H1 (cell line): ENCODE data around the gene NDUFB11. TPM values are rescaled to one million over a fixed set of nuclear protein-coding genes. Genes with fewer than 3 reads are reported as not detected.
A peak's percentile ranks its signal among the peaks of the same experiment; 100 is the strongest.

Experiments
- CTCF ChIA-PET: fragments of 300-600 bp; sonication (Branson Sonifier 250); formaldehyde crosslinking; loops from one replicate; lab custom pipeline; 2021; ENCODE audit not compliant: partially characterized antibody; lab: Charles Lee
- POLR2A ChIA-PET: fragments of 300-600 bp; sonication (Branson Sonifier 250); formaldehyde crosslinking; loops from one replicate; lab custom pipeline; 2021; ENCODE audit warnings: inconsistent platforms; ENCODE audit not compliant: partially characterized antibody; lab: Charles Lee
- DNase-seq, 2 experiments: peaks; one replicate each; pipeline versions ENCODE4 v3.0.0 to v3.0.0-alpha.2; 2010 to 2022; ENCODE audit warnings: low spot score in 2 of 2, low read depth in 1 of 2, mixed read lengths in 1 of 2
- FAIRE-seq: peaks from 2 replicates; lab custom pipeline; 2011; peaks lifted over from hg19 to GRCh38; lab: Jason Lieb, UNC
- H2AFZ ChIP-seq: 2 replicates; pipeline ENCODE4 v1.8.1; 2012; ENCODE audit warnings: low read length, inconsistent platforms
- H2AK5ac ChIP-seq: 2 replicates; pipeline ENCODE4 v1.6.1; 2013; ENCODE audit warnings: low read depth, low read length
- H2BK120ac ChIP-seq: replicated peaks from 2 replicates; pipeline ENCODE3; 2013; ENCODE audit warnings: low read depth, low read length, inconsistent platforms
- H2BK12ac ChIP-seq: 2 replicates; pipeline ENCODE4 v1.6.1; 2013; ENCODE audit warnings: low read depth, low read length
- H2BK15ac ChIP-seq: 2 replicates; pipeline ENCODE4 v1.6.1; 2013; ENCODE audit warnings: low read length
- H2BK20ac ChIP-seq: 2 replicates; pipeline ENCODE4 v1.6.1; 2013; ENCODE audit warnings: low read length
- H2BK5ac ChIP-seq: 2 replicates; pipeline ENCODE4 v1.6.1; 2013; ENCODE audit warnings: low read depth, low read length
- H3K14ac ChIP-seq: 2 replicates; pipeline ENCODE4 v1.6.1; 2013; ENCODE audit warnings: inconsistent platforms; ENCODE audit not compliant: insufficient read length
- H3K18ac ChIP-seq: 2 replicates; pipeline ENCODE4 v1.6.1; 2013; ENCODE audit warnings: low read length; ENCODE audit errors: extremely low read depth
- H3K23ac ChIP-seq: 2 replicates; pipeline ENCODE4 v1.6.1; 2013; ENCODE audit warnings: inconsistent platforms; ENCODE audit not compliant: insufficient read length
- H3K23me2 ChIP-seq: 2 replicates; pipeline ENCODE4 v1.6.1; 2013; ENCODE audit warnings: low read depth, low read length
- H3K27ac ChIP-seq: 2 replicates; pipeline ENCODE4 v1.6.1; 2011; ENCODE audit warnings: low read depth, low read length, inconsistent platforms
- H3K27me3 ChIP-seq, 4 experiments: replicated peaks in 1 of 4; 1 replicate in 1 of 4; 2 replicates in 3 of 4; pipeline versions ENCODE4 v1.6.1 to v1.8.1; 2011 to 2013; ENCODE audit warnings: low read length in 3 of 4, mild to moderate bottlenecking in 3 of 4, inconsistent platforms in 2 of 4, mixed read lengths in 2 of 4, moderate library complexity in 1 of 4; ENCODE audit not compliant: control insufficient read depth in 3 of 4, insufficient read depth in 3 of 4; ENCODE audit errors: extremely low read depth in 1 of 4
- H3K36me3 ChIP-seq, 4 experiments: 2 replicates each; pipeline versions ENCODE4 v1.6.1 to v1.8.1; 2011 to 2013; ENCODE audit warnings: mild to moderate bottlenecking in 4 of 4, low read length in 3 of 4, moderate library complexity in 2 of 4, control low read depth in 1 of 4, inconsistent platforms in 1 of 4; ENCODE audit not compliant: insufficient read depth in 4 of 4, control insufficient read depth in 2 of 4
- H3K4ac ChIP-seq: replicated peaks from 2 replicates; pipeline ENCODE3; 2013; ENCODE audit warnings: low read length, low read depth, mixed read lengths, inconsistent platforms; ENCODE audit not compliant: insufficient read length
- H3K4me1 ChIP-seq, 4 experiments: replicated peaks in 1 of 4; 1 replicate in 1 of 4; 2 replicates in 3 of 4; pipeline versions ENCODE4 v1.6.1 to v1.8.1; 2011 to 2013; ENCODE audit warnings: low read length in 3 of 4, inconsistent platforms in 2 of 4, mixed read lengths in 1 of 4; ENCODE audit not compliant: insufficient read depth in 4 of 4, control insufficient read depth in 3 of 4
- H3K4me2 ChIP-seq, 2 experiments: 2 replicates each; pipeline versions ENCODE4 v1.6.1 to v1.8.1; 2011 to 2013; ENCODE audit warnings: low read depth in 2 of 2, low read length in 2 of 2, control low read depth in 1 of 2, inconsistent platforms in 1 of 2, mild to moderate bottlenecking in 1 of 2; ENCODE audit not compliant: insufficient read depth in 1 of 2
- H3K4me3 ChIP-seq, 4 experiments: fragments of 200-600, 300-600 bp in 1 of 4; sonication (generic), shearing (Covaris generic), sonication (Bioruptor Twin) in 1 of 4; 2 replicates each; pipeline versions ENCODE4 v1.5.1 to v1.8.1; 2011 to 2016; ENCODE audit warnings: low read length in 4 of 4, low read depth in 3 of 4, control low read depth in 2 of 4, inconsistent platforms in 2 of 4, mild to moderate bottlenecking in 2 of 4, mixed read lengths in 1 of 4, moderate library complexity in 1 of 4; ENCODE audit not compliant: insufficient read depth in 2 of 4; ENCODE audit errors: extremely low read depth in 1 of 4
- H3K56ac ChIP-seq: replicated peaks from 2 replicates; pipeline ENCODE3; 2013; ENCODE audit warnings: low read depth, mild to moderate bottlenecking, mixed read lengths, low read length, inconsistent platforms; ENCODE audit not compliant: insufficient read length
- H3K79me1 ChIP-seq: 2 replicates; pipeline ENCODE4 v1.6.1; 2013; ENCODE audit warnings: low read depth, low read length, control low read depth
- H3K79me2 ChIP-seq, 2 experiments: 2 replicates each; pipeline versions ENCODE4 v1.6.1 to v1.8.1; 2012 to 2013; ENCODE audit warnings: low read length in 2 of 2, mild to moderate bottlenecking in 2 of 2, inconsistent platforms in 1 of 2; ENCODE audit not compliant: insufficient read depth in 2 of 2, control insufficient read depth in 1 of 2
- H3K9ac ChIP-seq, 4 experiments: replicated peaks in 1 of 4; 1 replicate in 1 of 4; 2 replicates in 3 of 4; pipeline versions ENCODE4 v1.6.1 to v1.8.1; 2011 to 2013; ENCODE audit warnings: low read depth in 3 of 4, low read length in 3 of 4, control low read depth in 2 of 4, mild to moderate bottlenecking in 2 of 4, moderate library complexity in 2 of 4, inconsistent platforms in 1 of 4; ENCODE audit errors: extremely low read depth in 1 of 4
- H3K9me3 ChIP-seq, 2 experiments: 2 replicates each; pipeline versions ENCODE4 v1.6.1 to v1.8.1; 2012 to 2013; ENCODE audit warnings: mild to moderate bottlenecking in 2 of 2, moderate library complexity in 2 of 2, control low read depth in 1 of 2, inconsistent platforms in 1 of 2, low read depth in 1 of 2, low read length in 1 of 2, mixed read lengths in 1 of 2; ENCODE audit not compliant: insufficient read depth in 2 of 2
- H4K20me1 ChIP-seq, 2 experiments: replicated peaks in 1 of 2; 2 replicates each; pipeline versions ENCODE3 to v1.8.1; 2011 to 2013; ENCODE audit warnings: inconsistent platforms in 2 of 2, low read length in 2 of 2, mild to moderate bottlenecking in 1 of 2; ENCODE audit not compliant: insufficient read depth in 2 of 2, control insufficient read depth in 1 of 2
- H4K5ac ChIP-seq: 2 replicates; pipeline ENCODE4 v1.6.1; 2013; ENCODE audit warnings: low read length, low read depth, mixed read lengths, inconsistent platforms; ENCODE audit not compliant: insufficient read length
- H4K8ac ChIP-seq: 2 replicates; pipeline ENCODE4 v1.8.0; 2013; ENCODE audit warnings: mild to moderate bottlenecking, moderate library complexity, low read length, inconsistent platforms; ENCODE audit not compliant: insufficient read depth; ENCODE audit errors: extremely low read depth
- H4K91ac ChIP-seq: replicated peaks from 2 replicates; pipeline ENCODE3; 2013; ENCODE audit warnings: low read length, mixed read lengths, inconsistent platforms; ENCODE audit not compliant: insufficient read length
- CBX5 ChIP-seq: fragments of 300-800, 300-1000 bp; sonication (generic); IDR thresholded peaks from 2 replicates; pipeline ENCODE4 v1.7.1; 2016; ENCODE audit warnings: antibody characterized with exemption, low read length, low read depth
- CHD1 ChIP-seq: IDR thresholded peaks from 2 replicates; pipeline ENCODE4 v1.6.1; 2012; ENCODE audit warnings: low read depth, low read length, improper control_type of control experiment
- CTCF ChIP-seq, 3 experiments: IDR thresholded peaks; 1 replicate in 2 of 3; 2 replicates in 1 of 3; pipeline versions ENCODE4 v1.5.1 to v1.6.1; 2011; ENCODE audit warnings: low read length in 3 of 3, mild to moderate bottlenecking in 3 of 3, inconsistent platforms in 2 of 3, low read depth in 1 of 3, moderate library complexity in 1 of 3; ENCODE audit not compliant: insufficient read depth in 1 of 3; ENCODE audit errors: control extremely low read depth in 1 of 3
- KDM5A ChIP-seq: fragments of 200-600 bp; IDR thresholded peaks from 2 replicates; pipeline ENCODE4 v1.7.1; 2012; ENCODE audit warnings: mild to moderate bottlenecking, low read length, inconsistent platforms, mixed read lengths
- NANOG ChIP-seq: IDR thresholded peaks from 2 replicates; pipeline ENCODE4 v1.6.1; 2011; ENCODE audit warnings: low read length, low read depth, mild to moderate bottlenecking, inconsistent platforms; ENCODE audit not compliant: insufficient read depth, poor library complexity, severe bottlenecking
- PHF8 ChIP-seq: fragments of 200-600 bp; sonication (generic); conservative IDR thresholded peaks from 2 replicates; pipeline ENCODE4 v1.7.1; 2012; ENCODE audit warnings: low read depth, mild to moderate bottlenecking, inconsistent platforms, low read length, moderate library complexity
- RAD21 ChIP-seq, 2 experiments: IDR thresholded peaks in 1 of 2; conservative IDR thresholded peaks in 1 of 2; 2 replicates each; pipeline ENCODE4 v1.6.1; 2011; ENCODE audit warnings: low read depth in 2 of 2, low read length in 2 of 2, improper control_type of control experiment in 1 of 2, inconsistent platforms in 1 of 2, mild to moderate bottlenecking in 1 of 2, moderate library complexity in 1 of 2
- WGBS, 2 experiments: shearing (Covaris generic) in 1 of 2; methylation state at CpG; one replicate each; pipeline versions ENCODE4 v1.1.6 to v1.1.7; 2013 to 2015; ENCODE audit warnings: low lambda C conversion rate in 2 of 2, mixed read lengths in 2 of 2, inconsistent platforms in 1 of 2, low coverage in 1 of 2, missing lambda C conversion rate in 1 of 2; ENCODE audit not compliant: insufficient replicate concordance in 2 of 2, insufficient coverage in 1 of 2, insufficient read length in 1 of 2; ENCODE audit errors: extremely low coverage in 1 of 2, missing lambda C conversion rate in 1 of 2; 5-methylcytosine and 5-hydroxymethylcytosine counted together
- polyA plus RNA-seq, 7 experiments: library from polyadenylated mRNA; depleted of rRNA in 3 of 7; stranded (reverse) in 5 of 7; unstranded in 2 of 7; fragments of >200 nt in 5 of 7; fragments of 200-250 nt in 2 of 7; gene quantifications; 1 replicate in 5 of 7; 2 replicates in 1 of 7; 4 replicates in 1 of 7; pipeline versions ENCODE4 v1.2.1 to v1.2.3, GENCODE V29; 2011 to 2013; ENCODE audit warnings: missing spikeins in 2 of 7, mixed read lengths in 2 of 7
- total RNA-seq: library from RNA; stranded (reverse); fragmentation: NEBNext Ultra II Directional; extraction: Animal tissue kit (Norgen Biotek cat#: 25700); gene quantifications from 2 replicates; pipeline ENCODE4 v1.2.1, GENCODE V29; 2021
- TF ChIP-seq, protein P1 (sequence below): IDR thresholded peaks from 2 replicates; pipeline ENCODE4 v1.6.1; 2012; ENCODE audit warnings: inconsistent platforms

NDUFB11 gene
- total and polyA plus RNA-seq, 2 of the 8 experiments (the other 6 are each of a cell fraction or from before 2014, with no cell fraction given), result 120 to 131 TPM

DNA sequence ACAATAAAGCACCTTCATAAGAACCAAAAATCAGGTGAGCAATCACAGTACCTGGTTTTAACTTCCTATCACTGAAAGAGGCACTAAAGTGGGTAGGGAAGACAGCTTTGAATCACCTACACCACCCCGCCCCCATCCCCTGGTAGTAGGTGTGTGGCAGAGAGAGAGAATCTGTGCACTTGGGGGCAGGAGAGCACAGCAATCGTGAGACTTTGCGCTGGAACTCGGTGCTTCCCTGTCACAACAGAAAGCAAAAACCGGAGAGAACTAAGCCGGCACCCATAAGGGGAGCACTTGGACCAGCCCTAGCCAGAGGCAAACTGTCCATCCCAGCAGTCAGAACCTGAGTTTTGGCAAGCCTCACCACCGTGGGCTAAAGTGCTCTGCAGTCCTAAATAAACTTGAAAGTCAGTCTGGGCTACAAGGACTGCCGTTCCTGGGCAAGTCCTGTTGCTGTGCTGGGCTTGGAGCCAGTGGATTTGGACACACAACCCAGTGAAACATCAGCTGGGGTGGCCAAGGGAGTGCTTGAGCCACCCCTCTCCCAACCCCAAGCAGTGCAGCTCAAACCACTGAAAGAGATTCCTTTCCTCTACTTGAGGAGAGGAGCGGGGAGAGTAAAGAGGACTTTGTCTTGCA lies 32.1 kb downstream of the NDUFB11 start:
- no peak for FAIRE-seq
- no peak overlapping the region for H3K4ac ChIP-seq
- TF ChIP-seq CBX5 (no peak), CTCF (IDR thresholded peaks at IDR 0.05; ENCODE audit: control extremely low read depth in 1 of 3, insufficient read depth in 1 of 3, low read depth in 1 of 3, low read length in 3 of 3) (peak in 2 of 3 experiments; percentile 10 to 15; a peak in 2 of 4 replicates), PHF8 (no peak), NANOG (no peak), CHD1 (no peak), RAD21 (IDR thresholded peaks at IDR 0.05 in 1 of 2, conservative IDR thresholded peaks at IDR 0.05 in 1 of 2; ENCODE audit: low read depth in 2 of 2, low read length in 2 of 2) (peak; percentile 17 to 37; a peak in 1 of 4 replicates), KDM5A (no peak)
- TF ChIP-seq, protein P1, sequence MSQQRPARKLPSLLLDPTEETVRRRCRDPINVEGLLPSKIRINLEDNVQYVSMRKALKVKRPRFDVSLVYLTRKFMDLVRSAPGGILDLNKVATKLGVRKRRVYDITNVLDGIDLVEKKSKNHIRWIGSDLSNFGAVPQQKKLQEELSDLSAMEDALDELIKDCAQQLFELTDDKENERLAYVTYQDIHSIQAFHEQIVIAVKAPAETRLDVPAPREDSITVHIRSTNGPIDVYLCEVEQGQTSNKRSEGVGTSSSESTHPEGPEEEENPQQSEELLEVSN, result no peak

More for the DNA sequence above, 32.1 kb downstream of the NDUFB11 start:
- CTCF ChIA-PET, result interaction anchor here (1.3 kb wide), 2 partner anchors 11 to 38 kb away, joined by 3 read pairs; no protein-coding TSS in a partner anchor
- H2BK120ac ChIP-seq, result no peak overlapping the region
- H3K4me3 ChIP-seq, result no peak overlapping the region
- H2BK20ac ChIP-seq, result no peak overlapping the region
- H3K4me1 ChIP-seq, result peaks cover 0 to 6% (median 2%) of the 10 kb centered on the region in 4 experiments; a peak in 1 of 7 replicates
- H2BK12ac ChIP-seq, result no peak overlapping the region
- no peak overlapping the region for H3K27ac ChIP-seq
- H4K91ac ChIP-seq, result no peak overlapping the region
- H4K8ac ChIP-seq, result peak overlapping the region; percentile 5; the same call in 1 of the 2 replicates
- H3K79me2 ChIP-seq, result no peaks in the 10 kb centered on the region
- no peaks in the 10 kb centered on the region for H3K79me1 ChIP-seq
- no peak overlapping the region for H3K18ac ChIP-seq
- H3K14ac ChIP-seq, result no peak overlapping the region
- H3K23me2 ChIP-seq, result no peaks in the 10 kb centered on the region
- H2AK5ac ChIP-seq, result no peak overlapping the region
- H3K23ac ChIP-seq, result no peak overlapping the region
- H2BK15ac ChIP-seq, result no peak overlapping the region
- no peaks in the 10 kb centered on the region for H3K9me3 ChIP-seq
- H3K27me3 ChIP-seq, result no peaks in the 10 kb centered on the region
- H2AFZ ChIP-seq, result peak overlapping the region; percentile 90
- WGBS, 2 experiments, result 68% methylated on average over 9 of the region's 9 CpGs; no CpG with 5 or more reads in 1 of the 2 experiments
- H2BK5ac ChIP-seq, result no peak overlapping the region
- H3K4me2 ChIP-seq, result no peak overlapping the region
- POLR2A ChIA-PET, result interaction anchor here (1.4 kb wide), 1 partner anchor 78 kb away, joined by 3 read pairs; no protein-coding TSS in a partner anchor
- H4K20me1 ChIP-seq, result no peaks in the 10 kb centered on the region
- H3K56ac ChIP-seq, result no peak overlapping the region
- no peaks in the 10 kb centered on the region for H3K36me3 ChIP-seq
- DNase-seq, result no peak
- no peak overlapping the region for H4K5ac ChIP-seq
- no peak overlapping the region for H3K9ac ChIP-seq
